ENCODE data around the gene PARD3. TPM values are rescaled to one million over a fixed set of nuclear protein-coding genes. Genes with fewer than 3 reads are reported as not detected.

PARD3 gene
- polyA plus RNA-seq, 2 of the 4 experiments (the other 2 are of a cell fraction): 110 to 200 TPM

DNA sequence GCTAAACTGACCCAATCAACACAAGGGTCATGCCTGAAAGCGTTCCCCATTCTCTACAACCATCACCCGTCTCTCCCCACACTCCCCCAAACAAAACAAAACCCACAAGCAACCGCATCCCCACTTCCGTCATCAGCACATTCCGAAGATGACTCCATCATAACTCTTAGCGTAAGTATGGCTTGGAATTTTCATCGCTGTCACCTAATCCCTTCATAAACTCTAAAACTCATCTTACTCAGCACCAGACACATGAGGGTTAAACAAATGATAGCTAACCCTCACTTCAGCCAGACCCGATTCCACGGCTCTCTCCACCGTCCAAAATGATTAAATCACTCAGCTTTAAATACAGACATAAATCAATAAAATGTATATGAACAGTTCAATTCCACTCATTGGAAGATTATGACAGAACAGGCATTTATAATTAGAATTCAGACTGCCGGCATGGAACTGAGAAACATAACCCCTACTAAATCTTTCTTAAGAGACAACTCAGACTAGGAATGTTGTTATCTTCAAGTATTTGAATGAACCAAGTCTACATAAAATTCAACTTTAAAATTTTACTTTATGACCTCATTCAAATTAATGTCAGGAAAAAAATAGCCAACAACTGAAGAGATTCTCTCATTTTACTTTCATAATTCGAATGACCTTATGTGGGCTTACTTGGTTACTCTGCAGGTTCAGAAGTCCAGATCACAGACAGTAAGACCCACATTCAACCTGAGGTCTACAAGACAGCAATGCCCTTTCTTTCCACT is 215.9 kb downstream of the PARD3 start:
- H3K9me3 ChIP-seq: no peaks in the 10 kb centered on the region
- no peaks in the 10 kb centered on the region for H3K4me1 ChIP-seq
- 91% methylated on average over 12 of the region's 12 CpGs for WGBS (ENCODE audit: missing lambda C conversion rate)
- TF ChIP-seq GATA3 (IDR thresholded peaks at IDR 0.05; ENCODE audit: borderline replicate concordance) (no peak), HOXA7 (CRISPR knock-in tag; IDR thresholded peaks at IDR 0.05) (no peak), MYC (IDR thresholded peaks at IDR 0.05; ENCODE audit: borderline replicate concordance, low read length) (no peak), SMC3 (IDR thresholded peaks at IDR 0.05) (no peak), MAZ (IDR thresholded peaks at IDR 0.05; ENCODE audit: borderline replicate concordance, low read depth, low read length) (no peak), ZFP36 (IDR thresholded peaks at IDR 0.05; ENCODE audit: borderline replicate concordance, partially characterized antibody) (no peak), EHF (CRISPR knock-in tag; IDR thresholded peaks at IDR 0.05) (no peak), TFCP2L1 (CRISPR knock-in tag; IDR thresholded peaks at IDR 0.05) (no peak), HOXB5 (CRISPR knock-in tag; IDR thresholded peaks at IDR 0.05) (no peak), BHLHE40 (IDR thresholded peaks at IDR 0.05; ENCODE audit: low read depth, low read length) (no peak), CHD4 (IDR thresholded peaks at IDR 0.05; ENCODE audit: borderline replicate concordance) (no peak), CEBPB (IDR thresholded peaks at IDR 0.05) (no peak), FOSB (CRISPR knock-in tag; IDR thresholded peaks at IDR 0.05) (no peak), RARB (CRISPR knock-in tag; IDR thresholded peaks at IDR 0.05) (no peak)
- TF ChIP-seq, protein P1, sequence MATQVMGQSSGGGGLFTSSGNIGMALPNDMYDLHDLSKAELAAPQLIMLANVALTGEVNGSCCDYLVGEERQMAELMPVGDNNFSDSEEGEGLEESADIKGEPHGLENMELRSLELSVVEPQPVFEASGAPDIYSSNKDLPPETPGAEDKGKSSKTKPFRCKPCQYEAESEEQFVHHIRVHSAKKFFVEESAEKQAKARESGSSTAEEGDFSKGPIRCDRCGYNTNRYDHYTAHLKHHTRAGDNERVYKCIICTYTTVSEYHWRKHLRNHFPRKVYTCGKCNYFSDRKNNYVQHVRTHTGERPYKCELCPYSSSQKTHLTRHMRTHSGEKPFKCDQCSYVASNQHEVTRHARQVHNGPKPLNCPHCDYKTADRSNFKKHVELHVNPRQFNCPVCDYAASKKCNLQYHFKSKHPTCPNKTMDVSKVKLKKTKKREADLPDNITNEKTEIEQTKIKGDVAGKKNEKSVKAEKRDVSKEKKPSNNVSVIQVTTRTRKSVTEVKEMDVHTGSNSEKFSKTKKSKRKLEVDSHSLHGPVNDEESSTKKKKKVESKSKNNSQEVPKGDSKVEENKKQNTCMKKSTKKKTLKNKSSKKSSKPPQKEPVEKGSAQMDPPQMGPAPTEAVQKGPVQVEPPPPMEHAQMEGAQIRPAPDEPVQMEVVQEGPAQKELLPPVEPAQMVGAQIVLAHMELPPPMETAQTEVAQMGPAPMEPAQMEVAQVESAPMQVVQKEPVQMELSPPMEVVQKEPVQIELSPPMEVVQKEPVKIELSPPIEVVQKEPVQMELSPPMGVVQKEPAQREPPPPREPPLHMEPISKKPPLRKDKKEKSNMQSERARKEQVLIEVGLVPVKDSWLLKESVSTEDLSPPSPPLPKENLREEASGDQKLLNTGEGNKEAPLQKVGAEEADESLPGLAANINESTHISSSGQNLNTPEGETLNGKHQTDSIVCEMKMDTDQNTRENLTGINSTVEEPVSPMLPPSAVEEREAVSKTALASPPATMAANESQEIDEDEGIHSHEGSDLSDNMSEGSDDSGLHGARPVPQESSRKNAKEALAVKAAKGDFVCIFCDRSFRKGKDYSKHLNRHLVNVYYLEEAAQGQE (IDR thresholded peaks at IDR 0.05): no peak
- TF ChIP-seq, protein P2, sequence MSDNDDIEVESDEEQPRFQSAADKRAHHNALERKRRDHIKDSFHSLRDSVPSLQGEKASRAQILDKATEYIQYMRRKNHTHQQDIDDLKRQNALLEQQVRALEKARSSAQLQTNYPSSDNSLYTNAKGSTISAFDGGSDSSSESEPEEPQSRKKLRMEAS (IDR thresholded peaks at IDR 0.05): no peak
- H3K4me2 ChIP-seq: no peak overlapping the region
- DNase-seq (ENCODE audit: low read depth in 1 of 2, low spot score in 1 of 2) (no peak), FAIRE-seq (no peak), ATAC-seq (no peak)
- H3K27ac ChIP-seq: no peak overlapping the region
- POLR2A ChIA-PET: no interaction called here
- CTCF ChIA-PET: interaction anchor here (0.9 to 1.9 kb wide), 2 partner anchors 8 to 17 kb away, joined by 3 to 4 read pairs; no protein-coding TSS in a partner anchor
- H3K4me3 ChIP-seq: no peak overlapping the region

DNA sequence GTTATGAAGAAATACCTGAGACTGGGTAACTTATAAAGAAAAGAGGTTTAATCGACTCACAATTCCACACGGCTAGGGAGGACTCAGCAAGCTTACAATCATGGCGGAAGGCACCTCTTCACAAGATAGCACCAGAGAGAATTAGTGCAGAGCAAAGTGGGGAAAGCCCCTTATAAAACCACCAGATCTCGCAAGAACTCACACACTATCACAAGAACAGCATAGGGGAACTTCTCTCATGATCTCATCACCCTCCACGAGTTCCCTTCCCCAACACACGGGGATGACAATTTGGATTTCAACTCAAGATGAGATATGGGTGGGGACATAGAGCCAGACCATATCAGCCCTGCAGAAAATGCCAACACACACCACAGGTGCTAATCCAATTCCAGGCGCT is 218.7 kb downstream of the PARD3 start:
- FAIRE-seq: no peak
- WGBS (ENCODE audit: missing lambda C conversion rate): 96% methylated on average over 7 of the region's 7 CpGs

DNA sequence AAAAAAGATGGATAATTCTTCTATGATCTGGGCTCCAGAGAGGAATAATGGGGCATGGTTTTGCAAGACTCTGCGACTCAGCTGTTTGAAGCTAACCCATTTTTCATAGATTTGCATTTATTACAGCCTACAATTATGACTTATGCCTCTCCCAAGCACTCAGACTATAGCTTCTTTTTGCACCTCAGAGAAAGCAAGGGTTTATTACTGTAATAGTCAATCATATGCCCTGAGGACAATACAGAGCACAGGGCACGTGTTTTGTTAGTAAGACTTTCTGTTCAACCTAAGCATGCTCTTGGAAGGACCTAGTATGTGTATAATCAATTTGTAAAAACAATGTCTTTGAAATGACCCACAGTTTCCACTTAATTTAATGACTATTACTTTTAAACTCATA is 221.2 kb downstream of the PARD3 start:
- H3K4me3 ChIP-seq: no peak overlapping the region
- TF ChIP-seq NFE2L2 (conservative IDR thresholded peaks at IDR 0.05; ENCODE audit: low read length): no peak
- TF ChIP-seq, protein P3, sequence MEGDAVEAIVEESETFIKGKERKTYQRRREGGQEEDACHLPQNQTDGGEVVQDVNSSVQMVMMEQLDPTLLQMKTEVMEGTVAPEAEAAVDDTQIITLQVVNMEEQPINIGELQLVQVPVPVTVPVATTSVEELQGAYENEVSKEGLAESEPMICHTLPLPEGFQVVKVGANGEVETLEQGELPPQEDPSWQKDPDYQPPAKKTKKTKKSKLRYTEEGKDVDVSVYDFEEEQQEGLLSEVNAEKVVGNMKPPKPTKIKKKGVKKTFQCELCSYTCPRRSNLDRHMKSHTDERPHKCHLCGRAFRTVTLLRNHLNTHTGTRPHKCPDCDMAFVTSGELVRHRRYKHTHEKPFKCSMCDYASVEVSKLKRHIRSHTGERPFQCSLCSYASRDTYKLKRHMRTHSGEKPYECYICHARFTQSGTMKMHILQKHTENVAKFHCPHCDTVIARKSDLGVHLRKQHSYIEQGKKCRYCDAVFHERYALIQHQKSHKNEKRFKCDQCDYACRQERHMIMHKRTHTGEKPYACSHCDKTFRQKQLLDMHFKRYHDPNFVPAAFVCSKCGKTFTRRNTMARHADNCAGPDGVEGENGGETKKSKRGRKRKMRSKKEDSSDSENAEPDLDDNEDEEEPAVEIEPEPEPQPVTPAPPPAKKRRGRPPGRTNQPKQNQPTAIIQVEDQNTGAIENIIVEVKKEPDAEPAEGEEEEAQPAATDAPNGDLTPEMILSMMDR (IDR thresholded peaks at IDR 0.05): no peak
- TF ChIP-seq ZC3H11A (IDR thresholded peaks at IDR 0.05): no peak
- TF ChIP-seq SREBF2 (IDR thresholded peaks at IDR 0.05): no peak
- no peak for TF ChIP-seq TP53 (CRISPR knock-in tag; IDR thresholded peaks at IDR 0.05)
- no peak for TF ChIP-seq MAZ (IDR thresholded peaks at IDR 0.05; ENCODE audit: borderline replicate concordance, low read depth, low read length)
- no peak for TF ChIP-seq CBX8 (IDR thresholded peaks at IDR 0.05)
- TF ChIP-seq, protein P4, sequence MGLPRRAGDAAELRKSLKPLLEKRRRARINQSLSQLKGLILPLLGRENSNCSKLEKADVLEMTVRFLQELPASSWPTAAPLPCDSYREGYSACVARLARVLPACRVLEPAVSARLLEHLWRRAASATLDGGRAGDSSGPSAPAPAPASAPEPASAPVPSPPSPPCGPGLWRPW (IDR thresholded peaks at IDR 0.05): no peak
- TF ChIP-seq CEBPB (IDR thresholded peaks at IDR 0.05): no peak
- TF ChIP-seq EHMT2 (IDR thresholded peaks at IDR 0.05; ENCODE audit: low read depth): no peak
- H3K9me3 ChIP-seq: no peaks in the 10 kb centered on the region
- no peak for ATAC-seq
- no peak overlapping the region for H3K4me2 ChIP-seq
- H3K4me1 ChIP-seq: no peaks in the 10 kb centered on the region
- no peak for FAIRE-seq
- DNase-seq (ENCODE audit: low read depth in 1 of 2, low spot score in 1 of 2): no peak
- H3K27ac ChIP-seq: no peak overlapping the region
- 96% methylated on average over 2 of the region's 2 CpGs for WGBS (ENCODE audit: missing lambda C conversion rate)
- ChIA-PET POLR2A (interaction anchor here (0.5 kb wide), 1 partner anchor 433 kb away, joined by 3 read pairs; no protein-coding TSS in a partner anchor), CTCF (interaction anchor here (1.1 to 1.4 kb wide), 3 partner anchors 32 to 65 kb away, joined by 3 to 4 read pairs (median 3); no protein-coding TSS in a partner anchor)

More for the DNA sequence above, 218.7 kb downstream of the PARD3 start:
- Histone ChIP-seq H3K4me3 (no peak overlapping the region), H3K9me3 (no peaks in the 10 kb centered on the region), H3K4me1 (no peaks in the 10 kb centered on the region), H3K4me2 (no peak overlapping the region), H3K27ac (no peak overlapping the region)
- ATAC-seq (no peak), DNase-seq (ENCODE audit: low read depth in 1 of 2, low spot score in 1 of 2) (no peak)
- TF ChIP-seq RAD21 (conservative IDR thresholded peaks at IDR 0.05 in 1 of 2, IDR thresholded peaks at IDR 0.05 in 1 of 2): no peak
- no peak for TF ChIP-seq MAFK (IDR thresholded peaks at IDR 0.05; ENCODE audit: partially characterized antibody)
- TF ChIP-seq JUNB (IDR thresholded peaks at IDR 0.05): no peak
- no peak for TF ChIP-seq CBX2 (IDR thresholded peaks at IDR 0.05; ENCODE audit: borderline replicate concordance, low read depth)
- no peak for TF ChIP-seq RFX5 (IDR thresholded peaks at IDR 0.05)
- no peak for TF ChIP-seq CBX8 (IDR thresholded peaks at IDR 0.05)
- no peak for TF ChIP-seq POLR2A (IDR thresholded peaks at IDR 0.05; ENCODE audit: low read length)
- no peak for TF ChIP-seq NR3C1 (IDR thresholded peaks at IDR 0.05)
- TF ChIP-seq HDAC2 (IDR thresholded peaks at IDR 0.05): no peak
- TF ChIP-seq NFE2L2 (conservative IDR thresholded peaks at IDR 0.05; ENCODE audit: low read length): no peak
- TF ChIP-seq MAZ (IDR thresholded peaks at IDR 0.05; ENCODE audit: borderline replicate concordance, low read depth, low read length): no peak
- POLR2A ChIA-PET: no interaction called here
- CTCF ChIA-PET: interaction anchor here (1.1 kb wide), 1 partner anchor 40 kb away, joined by 4 read pairs; no protein-coding TSS in a partner anchor

Data from A549 (cell line).